ENCODE results near the gene BTBD9.

The BTBD9 gene

GRCh38 chr6:38153798-38154345 is 485.9 kb downstream of the BTBD9 start:
- no peak for DNase-seq

DNA sequence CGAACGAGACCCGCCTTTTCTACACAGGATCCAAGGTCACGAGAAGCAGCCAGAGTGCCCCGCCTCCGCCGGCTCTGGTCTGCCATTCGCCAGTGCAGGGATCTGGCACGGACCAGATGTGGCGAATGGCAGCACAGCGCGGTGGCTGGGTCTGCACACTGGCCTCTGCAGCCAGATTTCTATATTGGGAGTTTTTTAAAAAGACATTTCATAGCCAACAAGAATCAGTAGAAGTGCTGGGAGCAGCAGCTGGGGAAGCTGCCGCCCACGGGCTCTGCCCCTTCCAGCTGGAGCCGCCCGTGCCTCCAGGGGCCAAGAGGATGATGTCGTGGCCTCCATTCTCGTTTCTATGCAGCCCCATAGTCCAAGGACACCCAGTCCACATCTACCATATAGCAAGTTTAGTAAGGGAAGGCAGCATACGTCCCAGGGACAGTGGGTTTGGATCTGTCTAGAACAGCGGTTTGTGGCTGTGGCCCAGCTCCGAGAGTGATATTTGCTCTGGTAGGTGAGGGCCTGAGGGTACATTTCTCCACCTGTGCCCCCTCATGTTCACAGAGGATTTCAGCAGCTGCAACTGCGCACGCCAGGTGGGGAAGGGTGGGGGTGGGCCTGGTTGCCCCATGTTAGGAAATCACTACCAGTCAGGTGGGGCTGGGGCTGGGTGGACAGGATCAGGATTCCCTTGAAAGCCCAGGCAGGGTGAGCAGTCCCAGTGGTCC is 486.5 kb downstream of the BTBD9 start:
- no peak for DNase-seq

GRCh38 chr6:38152620-38153019 is 487.1 kb downstream of the BTBD9 start:
- DNase-seq, result no peak

DNA sequence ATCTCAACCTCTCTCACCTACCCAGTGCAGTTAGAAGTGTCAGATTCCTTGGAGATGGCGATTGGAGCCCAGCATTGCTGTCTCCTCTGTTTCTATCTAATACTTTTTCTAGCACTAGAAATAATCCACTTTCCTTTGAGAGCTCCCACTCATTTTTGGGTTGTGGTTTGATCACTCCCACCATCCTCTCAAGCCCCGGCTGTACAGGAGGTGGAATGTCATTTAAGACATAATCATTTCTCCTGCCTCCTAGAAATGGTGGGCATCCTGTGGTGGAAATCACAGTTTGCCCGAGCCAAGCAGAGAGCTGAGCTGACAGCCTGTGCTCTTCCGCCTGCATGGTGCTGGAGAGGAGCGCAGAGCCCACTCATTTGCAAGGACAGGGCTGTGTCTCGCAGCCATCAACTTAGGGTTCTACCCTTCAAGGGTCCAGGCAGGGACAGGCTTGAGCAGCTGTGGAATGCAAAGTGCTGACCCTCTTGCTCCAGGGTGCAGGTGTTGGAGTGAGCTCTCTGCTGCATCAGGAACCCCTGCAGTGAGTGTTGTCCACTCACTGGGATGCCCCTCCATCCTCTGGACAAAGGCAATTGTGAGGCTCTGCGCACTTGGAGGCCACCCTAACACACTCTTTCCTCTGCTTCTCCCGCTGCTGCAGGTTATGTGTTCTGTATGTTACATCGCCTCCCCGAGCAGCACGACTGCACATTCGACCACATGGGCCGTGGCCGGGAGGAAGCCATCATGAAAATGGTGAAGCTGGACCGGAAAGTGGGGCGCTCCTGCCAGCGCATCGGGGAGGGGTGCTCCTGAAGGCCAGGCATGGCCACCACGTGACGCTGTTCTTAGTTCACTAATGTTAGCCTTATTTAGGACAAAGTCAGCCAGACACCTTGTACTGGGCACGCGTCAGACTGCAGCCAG is 487.9 kb downstream of the BTBD9 start:
- DNase-seq, result no peak

GRCh38 chr6:38150681-38151296 is 488.9 kb downstream of the BTBD9 start:
- DNase-seq, result no peak

DNA sequence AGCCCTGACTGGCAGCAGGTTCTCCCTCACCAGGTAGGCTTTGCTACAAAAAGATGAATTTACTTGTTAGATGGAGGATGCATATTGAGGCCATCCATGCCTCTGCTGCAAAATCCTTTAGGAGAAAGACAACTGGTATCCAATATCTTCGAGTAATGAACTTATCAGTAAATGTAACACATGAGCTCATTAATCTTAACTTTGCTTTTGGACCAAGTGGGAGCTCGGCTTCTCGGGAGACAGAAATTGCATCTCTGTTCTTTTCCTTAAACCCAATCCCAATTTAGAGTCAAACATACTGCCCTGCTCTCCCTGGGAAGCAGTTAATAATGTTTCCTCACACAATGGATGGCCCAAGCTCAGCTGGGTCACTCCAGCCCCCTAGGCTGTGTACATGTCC is 489.7 kb downstream of the BTBD9 start:
- DNase-seq, result no peak

DNA sequence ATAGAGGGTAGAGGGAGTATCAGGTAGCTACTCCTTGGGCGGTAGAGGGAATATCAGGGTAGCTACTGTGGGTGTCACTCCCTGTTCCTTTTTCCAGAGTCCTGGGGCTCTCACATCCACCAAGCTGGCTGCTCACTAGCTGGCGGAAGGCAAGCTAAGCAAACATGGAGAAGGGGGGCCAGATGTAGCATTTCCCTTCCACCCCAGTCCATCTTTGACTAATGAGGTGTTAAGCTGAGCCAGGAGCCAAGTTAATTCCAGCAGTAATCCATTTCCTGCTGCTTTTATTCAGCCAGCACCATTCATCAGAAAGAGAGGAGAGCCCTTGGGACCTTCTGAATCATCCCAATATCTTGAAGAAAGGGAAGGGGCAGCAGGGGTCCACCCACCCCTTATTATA is 490.2 kb downstream of the BTBD9 start:
- no peak for DNase-seq

GRCh38 chr6:38148606-38149005 is 491.1 kb downstream of the BTBD9 start:
- DNase-seq, result no peak

GRCh38 chr6:38146734-38147027 is 493.0 kb downstream of the BTBD9 start:
- no peak for DNase-seq

DNA sequence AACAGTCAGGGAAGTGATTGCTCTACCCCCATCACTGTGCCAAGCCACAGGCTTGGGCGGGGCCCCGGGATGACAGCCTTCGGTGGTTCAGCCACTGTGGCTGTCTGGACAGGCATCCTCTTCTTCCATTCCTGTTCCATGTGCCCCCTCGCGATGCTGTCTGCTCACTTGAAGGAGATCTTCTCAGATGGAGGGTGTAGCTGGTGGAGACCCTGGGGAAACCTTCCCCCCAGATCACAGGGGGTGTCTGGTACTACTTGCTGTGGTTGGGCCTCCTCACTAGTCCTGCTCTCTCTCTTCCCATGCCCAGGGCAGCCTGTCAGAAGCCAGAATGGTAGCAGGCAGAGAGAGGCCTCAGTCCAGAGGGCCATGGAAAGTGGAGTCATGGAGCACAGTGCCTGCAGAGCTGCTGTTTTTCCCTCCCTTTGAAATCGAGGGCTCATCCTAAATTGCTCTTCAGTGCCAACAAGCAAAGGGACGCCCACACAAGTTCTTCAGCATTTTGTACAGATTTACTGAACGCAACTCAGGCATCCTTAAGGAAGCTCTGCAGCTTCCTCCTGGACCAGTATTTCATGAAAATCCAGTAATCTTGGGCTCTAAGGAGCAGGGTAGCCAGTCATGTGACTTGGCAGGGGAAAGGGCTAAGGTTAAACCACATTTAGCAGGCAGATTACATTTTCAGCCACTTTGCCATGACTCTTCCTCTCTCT is 493.6 kb downstream of the BTBD9 start:
- DNase-seq, result peak; percentile 24

DNA sequence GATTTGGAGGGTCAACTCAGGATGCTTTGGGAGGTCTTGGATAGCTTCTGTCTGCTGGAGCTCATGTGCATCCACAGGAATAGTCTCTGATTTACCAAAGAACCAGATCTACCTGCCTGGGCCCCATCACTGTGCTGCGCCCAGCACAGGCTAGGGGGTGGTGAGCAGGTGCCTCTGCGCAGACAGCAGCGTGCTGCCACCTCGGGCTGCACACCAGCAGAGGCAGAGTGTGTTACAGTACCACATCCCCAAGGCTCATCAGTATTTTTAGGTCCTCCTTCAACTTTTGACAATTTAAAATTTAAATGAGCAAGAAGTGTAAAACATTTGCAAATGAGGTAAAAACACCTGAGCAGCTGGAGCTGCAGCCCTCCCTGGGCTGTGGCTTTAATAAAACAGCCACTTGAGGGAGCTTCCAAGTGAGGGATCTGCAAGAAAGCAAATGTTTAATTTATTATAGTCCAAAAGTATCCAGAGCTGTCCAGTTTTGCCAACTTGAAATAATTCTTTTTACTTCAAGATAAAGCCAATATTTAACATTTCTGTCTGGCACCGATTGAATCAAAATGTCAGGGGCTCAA is 495.3 kb downstream of the BTBD9 start:
- no peak for DNase-seq

- DNase-seq, result no peak
These were observed 496.3 kb downstream of the BTBD9 start for GRCh38 chr6:38143191-38144150.

DNA sequence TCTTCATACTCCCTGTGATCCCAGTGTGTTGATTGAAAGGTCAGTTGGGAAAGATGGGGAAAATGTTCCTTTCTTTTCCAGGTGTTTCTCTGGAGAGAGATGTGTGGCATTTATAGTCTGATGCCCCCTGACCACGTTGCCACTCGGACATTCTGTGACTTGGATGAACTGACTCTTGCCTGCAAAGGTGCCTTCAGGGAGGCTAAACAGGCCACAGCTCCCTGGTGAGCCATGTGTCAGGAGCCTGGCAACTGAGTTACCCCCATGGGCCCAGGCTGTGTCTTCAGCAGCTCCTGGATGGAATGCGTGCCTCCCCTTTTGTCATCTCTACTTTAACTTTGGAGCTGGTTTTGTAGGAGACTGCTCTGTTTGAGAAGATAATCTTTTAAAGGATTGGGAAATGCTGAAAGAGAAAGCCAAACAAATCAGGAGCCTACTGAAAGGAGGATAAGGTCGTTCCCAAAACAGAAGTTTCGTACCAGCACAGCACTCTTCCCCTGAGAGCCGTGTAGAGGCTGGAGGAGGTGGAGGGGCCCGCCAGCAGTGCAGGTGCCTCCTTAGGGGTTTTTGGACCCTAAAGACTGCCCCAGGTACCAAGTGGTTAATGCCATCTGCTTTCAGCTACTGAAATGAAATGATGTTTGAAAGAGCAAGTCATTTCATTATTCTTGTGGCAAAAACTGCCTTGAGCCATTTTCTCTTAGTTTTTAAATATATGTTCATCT is 497.4 kb downstream of the BTBD9 start:
- no peak for DNase-seq

GRCh38 chr6:38141716-38142115 is 498.0 kb downstream of the BTBD9 start:
- no peak for DNase-seq

GRCh38 chr6:38141085-38141484 is 498.6 kb downstream of the BTBD9 start:
- no peak for DNase-seq

DNA sequence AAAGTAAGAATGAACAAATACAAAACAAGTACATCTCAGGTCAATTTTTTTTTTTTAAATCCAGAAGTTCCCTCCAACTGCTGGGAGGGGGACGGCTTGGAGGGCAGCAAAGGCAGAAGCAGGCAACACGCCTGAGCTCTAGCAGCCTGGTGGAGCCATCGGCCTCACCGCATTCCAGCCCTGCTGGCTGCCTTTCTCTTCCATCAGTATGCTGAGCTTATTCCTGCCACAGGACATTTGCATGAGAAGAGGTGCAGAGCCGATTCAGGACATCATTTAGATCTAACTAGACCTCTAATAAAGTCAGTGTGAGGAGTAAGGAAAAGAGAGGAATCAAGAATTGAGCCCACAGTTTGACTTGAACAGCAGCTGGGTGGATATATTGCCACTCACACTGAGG is 501.4 kb downstream of the BTBD9 start:
- DNase-seq, result no peak

- no peak for DNase-seq
These were observed 502.0 kb downstream of the BTBD9 start for GRCh38 chr6:38137608-38138265.

- no peak for DNase-seq
These were observed 503.2 kb downstream of the BTBD9 start for GRCh38 chr6:38136547-38136946.

DNA sequence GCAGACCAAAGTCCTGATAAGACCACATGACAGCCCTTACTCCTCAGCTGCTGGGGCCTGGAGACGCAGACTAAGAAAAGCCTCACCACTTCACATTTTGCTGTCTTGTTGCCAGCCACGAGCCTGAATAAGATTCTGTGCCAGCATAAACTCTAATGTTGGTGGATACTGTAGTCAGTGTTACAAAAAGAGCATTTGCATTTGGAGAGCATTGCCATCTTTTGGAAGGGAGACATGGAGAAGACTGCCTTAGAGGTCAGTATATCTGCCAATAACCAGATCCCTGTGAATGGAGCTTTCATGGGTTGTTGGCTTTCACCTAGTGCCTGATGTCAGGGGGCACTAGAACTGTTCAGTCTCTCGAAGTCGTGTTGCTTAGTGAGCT is 505.0 kb downstream of the BTBD9 start:
- DNase-seq, result no peak

All from hematopoietic multipotent progenitor cell treated with erythropoietin and hydrocortisone succinate and interleukin-3 and kit ligand, for 6 days (in vitro differentiated cells).